ENCODE measurements around the gene PRKCA.

GRCh38 chr17:66255112-66255511 is 47.3 kb upstream of the PRKCA start:
- TF ChIP-seq, protein P1, sequence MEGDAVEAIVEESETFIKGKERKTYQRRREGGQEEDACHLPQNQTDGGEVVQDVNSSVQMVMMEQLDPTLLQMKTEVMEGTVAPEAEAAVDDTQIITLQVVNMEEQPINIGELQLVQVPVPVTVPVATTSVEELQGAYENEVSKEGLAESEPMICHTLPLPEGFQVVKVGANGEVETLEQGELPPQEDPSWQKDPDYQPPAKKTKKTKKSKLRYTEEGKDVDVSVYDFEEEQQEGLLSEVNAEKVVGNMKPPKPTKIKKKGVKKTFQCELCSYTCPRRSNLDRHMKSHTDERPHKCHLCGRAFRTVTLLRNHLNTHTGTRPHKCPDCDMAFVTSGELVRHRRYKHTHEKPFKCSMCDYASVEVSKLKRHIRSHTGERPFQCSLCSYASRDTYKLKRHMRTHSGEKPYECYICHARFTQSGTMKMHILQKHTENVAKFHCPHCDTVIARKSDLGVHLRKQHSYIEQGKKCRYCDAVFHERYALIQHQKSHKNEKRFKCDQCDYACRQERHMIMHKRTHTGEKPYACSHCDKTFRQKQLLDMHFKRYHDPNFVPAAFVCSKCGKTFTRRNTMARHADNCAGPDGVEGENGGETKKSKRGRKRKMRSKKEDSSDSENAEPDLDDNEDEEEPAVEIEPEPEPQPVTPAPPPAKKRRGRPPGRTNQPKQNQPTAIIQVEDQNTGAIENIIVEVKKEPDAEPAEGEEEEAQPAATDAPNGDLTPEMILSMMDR (IDR thresholded peaks at IDR 0.05; ENCODE audit: extremely low read depth in 1 of 2, insufficient read depth in 1 of 2, low read depth in 1 of 2, low read length in 2 of 2) = peak; percentile 50 to 58
- TF ChIP-seq POLR2A (IDR thresholded peaks at IDR 0.05; ENCODE audit: low read depth, low read length) (no peak), POLR2AphosphoS5 (IDR thresholded peaks at IDR 0.05; ENCODE audit: insufficient read depth, low read depth, low read length) (no peak), EZH2 (IDR thresholded peaks at IDR 0.05; ENCODE audit: borderline replicate concordance, low read depth, low read length, severe bottlenecking) (no peak), FOS (IDR thresholded peaks at IDR 0.05; ENCODE audit: borderline replicate concordance, insufficient read depth, low read length) (no peak), MYC (IDR thresholded peaks at IDR 0.05; ENCODE audit: low read depth, low read length) (no peak), JUN (IDR thresholded peaks at IDR 0.05; ENCODE audit: borderline replicate concordance, insufficient read depth, insufficient read length, low read depth) (no peak)
- TF ChIP-seq, protein P2, sequence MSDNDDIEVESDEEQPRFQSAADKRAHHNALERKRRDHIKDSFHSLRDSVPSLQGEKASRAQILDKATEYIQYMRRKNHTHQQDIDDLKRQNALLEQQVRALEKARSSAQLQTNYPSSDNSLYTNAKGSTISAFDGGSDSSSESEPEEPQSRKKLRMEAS (IDR thresholded peaks at IDR 0.05; ENCODE audit: insufficient read depth, insufficient read length) = no peak

Data from endothelial cell of umbilical vein (primary cell).